Measurements from ENCODE around the gene TCTN1.
"Not testable (repeated sequence)": the region's sequence is repeated elsewhere in the genome, so short reads cannot be mapped to it uniquely, and the experiment has no call there.

Gene TCTN1

GRCh38 chr12:110566993-110567392 is 46.9 kb upstream of the TCTN1 start:
- H3K79me2 ChIP-seq (ENCODE audit: insufficient read depth, low read length), result peaks cover 66% of the 10 kb centered on the region
- peaks cover 53% of the 10 kb centered on the region for H3K4me1 ChIP-seq (ENCODE audit: insufficient read depth, low read length, severe bottlenecking)
- H3K4me2 ChIP-seq (ENCODE audit: low read length), result peak overlapping the region; percentile 26; the same call in 1 of the 2 replicates

DNA sequence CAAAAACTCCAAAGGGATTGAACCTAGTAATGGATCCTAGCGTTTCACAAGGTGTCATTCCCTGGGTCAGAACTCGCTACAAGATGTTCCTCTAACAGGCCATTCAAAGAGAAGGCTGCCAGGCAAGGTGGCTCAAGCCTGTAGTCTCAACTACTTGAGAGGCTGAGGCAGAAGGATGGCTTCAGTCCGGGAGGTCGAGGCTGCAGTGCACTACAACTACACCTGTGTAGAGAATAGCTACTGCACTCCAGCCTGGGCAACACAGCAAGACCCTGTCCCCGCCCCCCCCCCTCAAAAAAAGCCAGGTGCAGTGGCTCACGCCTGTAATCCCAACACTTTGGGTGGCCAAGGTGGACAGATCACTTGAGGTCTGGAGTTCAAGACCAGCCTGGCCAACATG is 45.2 kb upstream of the TCTN1 start:
- Histone ChIP-seq H3K9ac (ENCODE audit: low read length) (no peak overlapping the region), H4K20me1 (ENCODE audit: insufficient read depth, low read length) (no peaks in the 10 kb centered on the region), H3K4me3 (ENCODE audit: low read depth, low read length, poor library complexity, severe bottlenecking) (no peak overlapping the region), H3K36me3 (ENCODE audit: insufficient read depth, low read length) (no peaks in the 10 kb centered on the region; the same call in 1 of the 2 replicates), H3K27ac (ENCODE audit: low read depth, low read length, poor library complexity, severe bottlenecking) (no peak overlapping the region), H3F3A (ENCODE audit: insufficient read depth, low read length) (no peaks in the 10 kb centered on the region), H3K4me1 (ENCODE audit: insufficient read depth, low read length, severe bottlenecking) (peaks cover 35% of the 10 kb centered on the region), H3K4me2 (ENCODE audit: low read length) (no peak overlapping the region), H3K27me3 (ENCODE audit: insufficient read depth, low read length) (no peaks in the 10 kb centered on the region), H3K79me2 (ENCODE audit: insufficient read depth, low read length) (peaks cover 73% of the 10 kb centered on the region), H3K9me2 (ENCODE audit: low read depth, low read length) (no peaks in the 10 kb centered on the region), H2AFZ (ENCODE audit: low read length) (no peak overlapping the region), H3K9me3 (ENCODE audit: low read length) (peaks cover 3% of the 10 kb centered on the region; the same call in 1 of the 2 replicates)
- TF ChIP-seq EZH2 (IDR thresholded peaks at IDR 0.05; ENCODE audit: borderline replicate concordance, low read length) (no peak), CTCF (IDR thresholded peaks at IDR 0.05; ENCODE audit: low read length) (no peak)

More at GRCh38 chr12:110566993-110567392, 46.9 kb upstream of the TCTN1 start:
- H2AFZ ChIP-seq (ENCODE audit: low read length), result no peak overlapping the region
- no peaks in the 10 kb centered on the region for H3F3A ChIP-seq (ENCODE audit: insufficient read depth, low read length)
- H3K9me3 ChIP-seq (ENCODE audit: low read length), result peaks cover 3% of the 10 kb centered on the region; the same call in 1 of the 2 replicates
- H3K4me3 ChIP-seq (ENCODE audit: low read depth, low read length, poor library complexity, severe bottlenecking), result no peak overlapping the region
- H3K9ac ChIP-seq (ENCODE audit: low read length), result no peak overlapping the region; the same call in 1 of the 2 replicates
- H3K27me3 ChIP-seq (ENCODE audit: insufficient read depth, low read length), result no peaks in the 10 kb centered on the region
- TF ChIP-seq EZH2 (IDR thresholded peaks at IDR 0.05; ENCODE audit: borderline replicate concordance, low read length), result no peak
- H3K9me2 ChIP-seq (ENCODE audit: low read depth, low read length), result no peaks in the 10 kb centered on the region
- H4K20me1 ChIP-seq (ENCODE audit: insufficient read depth, low read length), result no peaks in the 10 kb centered on the region
- no peaks in the 10 kb centered on the region; the same call in 1 of the 2 replicates for H3K36me3 ChIP-seq (ENCODE audit: insufficient read depth, low read length)
- peak overlapping the region; percentile 36 for H3K27ac ChIP-seq (ENCODE audit: low read depth, low read length, poor library complexity, severe bottlenecking)

DNA sequence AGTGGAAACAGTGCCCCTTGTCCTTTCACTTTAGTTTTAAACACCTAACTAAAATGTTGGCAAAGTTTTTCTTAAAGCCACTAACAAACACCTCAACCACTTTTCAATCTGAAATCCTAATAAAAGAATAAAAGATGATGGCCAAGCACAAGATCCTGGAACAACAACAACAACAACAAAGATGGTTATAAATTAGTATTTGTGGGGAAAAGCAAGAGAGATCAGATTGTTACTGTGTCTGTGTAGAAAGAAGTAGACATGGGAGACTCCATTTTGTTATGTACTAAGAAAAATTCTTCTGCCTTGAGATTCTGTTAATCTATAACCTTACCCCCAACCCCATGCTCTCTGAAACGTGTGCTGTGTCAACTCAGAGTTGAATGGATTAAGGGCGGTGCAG is 44.1 kb upstream of the TCTN1 start:
- not testable (repeated sequence) for H3K9me3 ChIP-seq (ENCODE audit: low read length); H3K4me2 ChIP-seq (ENCODE audit: low read length); H3K9ac ChIP-seq (ENCODE audit: low read length); H2AFZ ChIP-seq (ENCODE audit: low read length); H3K36me3 ChIP-seq (ENCODE audit: insufficient read depth, low read length); H3K4me3 ChIP-seq (ENCODE audit: low read depth, low read length, poor library complexity, severe bottlenecking); H3F3A ChIP-seq (ENCODE audit: insufficient read depth, low read length); H3K27ac ChIP-seq (ENCODE audit: low read depth, low read length, poor library complexity, severe bottlenecking); H3K9me2 ChIP-seq (ENCODE audit: low read depth, low read length); H4K20me1 ChIP-seq (ENCODE audit: insufficient read depth, low read length); H3K27me3 ChIP-seq (ENCODE audit: insufficient read depth, low read length)
- Histone ChIP-seq H3K4me1 (ENCODE audit: insufficient read depth, low read length, severe bottlenecking) (peaks cover 28% of the 10 kb centered on the region), H3K79me2 (ENCODE audit: insufficient read depth, low read length) (peaks cover 76% of the 10 kb centered on the region)

GRCh38 chr12:110570798-110571197 is 43.1 kb upstream of the TCTN1 start:
- H4K20me1 ChIP-seq (ENCODE audit: insufficient read depth, low read length), result not testable (repeated sequence)

More at GRCh38 chr12:110570798-110571197, 43.1 kb upstream of the TCTN1 start:
- not testable (repeated sequence) for H3K4me3 ChIP-seq (ENCODE audit: low read depth, low read length, poor library complexity, severe bottlenecking); H2AFZ ChIP-seq (ENCODE audit: low read length); H3K9me3 ChIP-seq (ENCODE audit: low read length); H3K27me3 ChIP-seq (ENCODE audit: insufficient read depth, low read length); H3K4me2 ChIP-seq (ENCODE audit: low read length); H3K9me2 ChIP-seq (ENCODE audit: low read depth, low read length); H3K9ac ChIP-seq (ENCODE audit: low read length); H3F3A ChIP-seq (ENCODE audit: insufficient read depth, low read length); H3K36me3 ChIP-seq (ENCODE audit: insufficient read depth, low read length); H3K27ac ChIP-seq (ENCODE audit: low read depth, low read length, poor library complexity, severe bottlenecking)
- H3K79me2 ChIP-seq (ENCODE audit: insufficient read depth, low read length), result peaks cover 80% of the 10 kb centered on the region
- peaks cover 20% of the 10 kb centered on the region for H3K4me1 ChIP-seq (ENCODE audit: insufficient read depth, low read length, severe bottlenecking)
